Measurements from ENCODE around the gene GDA.

- TF ChIP-seq POLR2A (IDR thresholded peaks at IDR 0.05): no peak
- no peak for TF ChIP-seq CTCF (IDR thresholded peaks at IDR 0.05)
These were observed at the start of gene GDA for GRCh38 chr9:72149231-72149975.

All from lower leg skin (tissue), 3 donors.